ENCODE results near the gene FRMPD4. TPM values are rescaled to one million over a fixed set of nuclear protein-coding genes. Genes with fewer than 3 reads are reported as not detected.

FRMPD4 gene
- total RNA-seq, 1 donor from 2014 or later, result not detected

- H3K4me3 Mint-ChIP-seq (ENCODE audit: low read depth), result no peak overlapping the region
- intact Hi-C loops (cut with micrococcal nuclease), result no loop called here
- H3K4me1 Mint-ChIP-seq (ENCODE audit: low read depth), result no peaks in the 10 kb centered on the region
- peaks cover 2% of the 10 kb centered on the region for H3K27me3 Mint-ChIP-seq (ENCODE audit: low read depth)
- DNase-seq (ENCODE audit: low spot score), result no peak
- H3K36me3 Mint-ChIP-seq (ENCODE audit: low read depth), result no peaks in the 10 kb centered on the region
- no peak overlapping the region for H3K27ac Mint-ChIP-seq
- no peaks in the 10 kb centered on the region for H3K9me3 Mint-ChIP-seq
Observed at GRCh38 chrX:12563121-12563520, 424.8 kb downstream of the FRMPD4 start.

- intact Hi-C loops (cut with micrococcal nuclease), result no loop called here
- Mint-ChIP-seq H3K9me3 (no peaks in the 10 kb centered on the region), H3K27ac (no peak overlapping the region), H3K27me3 (ENCODE audit: low read depth) (peaks cover 2% of the 10 kb centered on the region), H3K4me3 (ENCODE audit: low read depth) (no peak overlapping the region), H3K4me1 (ENCODE audit: low read depth) (no peaks in the 10 kb centered on the region), H3K36me3 (ENCODE audit: low read depth) (no peaks in the 10 kb centered on the region)
- DNase-seq (ENCODE audit: low spot score), result no peak
Observed at GRCh38 chrX:12564221-12564620, 425.9 kb downstream of the FRMPD4 start.

- intact Hi-C loops (cut with micrococcal nuclease), result no loop called here
- Mint-ChIP-seq H3K27me3 (ENCODE audit: low read depth) (peaks cover 4% of the 10 kb centered on the region), H3K9me3 (no peaks in the 10 kb centered on the region), H3K27ac (no peak overlapping the region), H3K4me1 (ENCODE audit: low read depth) (no peaks in the 10 kb centered on the region), H3K36me3 (ENCODE audit: low read depth) (no peaks in the 10 kb centered on the region), H3K4me3 (ENCODE audit: low read depth) (no peak overlapping the region)
- no peak for DNase-seq (ENCODE audit: low spot score)
Observed at GRCh38 chrX:12567857-12568256, 429.6 kb downstream of the FRMPD4 start.

GRCh38 chrX:12570859-12571501 is 432.7 kb downstream of the FRMPD4 start:
- intact Hi-C loops (cut with micrococcal nuclease), result no loop called here
- peaks cover 4% of the 10 kb centered on the region for H3K27me3 Mint-ChIP-seq (ENCODE audit: low read depth)
- H3K4me1 Mint-ChIP-seq (ENCODE audit: low read depth), result no peaks in the 10 kb centered on the region
- no peak for DNase-seq (ENCODE audit: low spot score)
- H3K36me3 Mint-ChIP-seq (ENCODE audit: low read depth), result no peaks in the 10 kb centered on the region
- no peaks in the 10 kb centered on the region for H3K9me3 Mint-ChIP-seq
- no peak overlapping the region for H3K27ac Mint-ChIP-seq
- no peak overlapping the region for H3K4me3 Mint-ChIP-seq (ENCODE audit: low read depth)

- no peak overlapping the region for H3K4me3 Mint-ChIP-seq (ENCODE audit: low read depth)
- H3K27me3 Mint-ChIP-seq (ENCODE audit: low read depth), result peaks cover 2% of the 10 kb centered on the region
- no peak for DNase-seq (ENCODE audit: low spot score)
- no peak overlapping the region for H3K27ac Mint-ChIP-seq
- H3K4me1 Mint-ChIP-seq (ENCODE audit: low read depth), result no peaks in the 10 kb centered on the region
- H3K36me3 Mint-ChIP-seq (ENCODE audit: low read depth), result no peaks in the 10 kb centered on the region
- no peaks in the 10 kb centered on the region for H3K9me3 Mint-ChIP-seq
- intact Hi-C loops (cut with micrococcal nuclease), result no loop called here
Observed at GRCh38 chrX:12579311-12579710, 441.0 kb downstream of the FRMPD4 start.

GRCh38 chrX:12580548-12580947 is 442.3 kb downstream of the FRMPD4 start:
- no peak overlapping the region for H3K4me3 Mint-ChIP-seq (ENCODE audit: low read depth)
- no peak for DNase-seq (ENCODE audit: low spot score)
- H3K36me3 Mint-ChIP-seq (ENCODE audit: low read depth), result no peaks in the 10 kb centered on the region
- peaks cover 2% of the 10 kb centered on the region for H3K27me3 Mint-ChIP-seq (ENCODE audit: low read depth)
- H3K27ac Mint-ChIP-seq, result no peak overlapping the region
- intact Hi-C loops (cut with micrococcal nuclease), result no loop called here
- H3K4me1 Mint-ChIP-seq (ENCODE audit: low read depth), result no peaks in the 10 kb centered on the region
- no peaks in the 10 kb centered on the region for H3K9me3 Mint-ChIP-seq

- Mint-ChIP-seq H3K4me1 (ENCODE audit: low read depth) (no peaks in the 10 kb centered on the region), H3K36me3 (ENCODE audit: low read depth) (no peaks in the 10 kb centered on the region), H3K9me3 (no peaks in the 10 kb centered on the region), H3K27me3 (ENCODE audit: low read depth) (peaks cover 2% of the 10 kb centered on the region), H3K4me3 (ENCODE audit: low read depth) (no peak overlapping the region), H3K27ac (no peak overlapping the region)
- intact Hi-C loops (cut with micrococcal nuclease), result no loop called here
- DNase-seq (ENCODE audit: low spot score), result no peak
Observed at GRCh38 chrX:12581546-12581945, 443.3 kb downstream of the FRMPD4 start.

GRCh38 chrX:12582649-12583048 is 444.4 kb downstream of the FRMPD4 start:
- H3K27me3 Mint-ChIP-seq (ENCODE audit: low read depth), result peaks cover 2% of the 10 kb centered on the region
- H3K4me3 Mint-ChIP-seq (ENCODE audit: low read depth), result no peak overlapping the region
- no peaks in the 10 kb centered on the region for H3K4me1 Mint-ChIP-seq (ENCODE audit: low read depth)
- DNase-seq (ENCODE audit: low spot score), result no peak
- intact Hi-C loops (cut with micrococcal nuclease), result no loop called here
- H3K9me3 Mint-ChIP-seq, result no peaks in the 10 kb centered on the region
- no peaks in the 10 kb centered on the region for H3K36me3 Mint-ChIP-seq (ENCODE audit: low read depth)
- no peak overlapping the region for H3K27ac Mint-ChIP-seq

GRCh38 chrX:12583543-12583942 is 445.3 kb downstream of the FRMPD4 start:
- Mint-ChIP-seq H3K27ac (no peak overlapping the region), H3K27me3 (ENCODE audit: low read depth) (peaks cover 2% of the 10 kb centered on the region), H3K4me3 (ENCODE audit: low read depth) (no peak overlapping the region), H3K36me3 (ENCODE audit: low read depth) (no peaks in the 10 kb centered on the region), H3K4me1 (ENCODE audit: low read depth) (no peaks in the 10 kb centered on the region), H3K9me3 (no peaks in the 10 kb centered on the region)
- no peak for DNase-seq (ENCODE audit: low spot score)
- intact Hi-C loops (cut with micrococcal nuclease), result no loop called here

GRCh38 chrX:12595720-12596119 is 457.4 kb downstream of the FRMPD4 start:
- Mint-ChIP-seq H3K27me3 (ENCODE audit: low read depth) (no peaks in the 10 kb centered on the region), H3K4me3 (ENCODE audit: low read depth) (no peak overlapping the region), H3K4me1 (ENCODE audit: low read depth) (no peaks in the 10 kb centered on the region), H3K9me3 (no peaks in the 10 kb centered on the region), H3K27ac (no peak overlapping the region), H3K36me3 (ENCODE audit: low read depth) (no peaks in the 10 kb centered on the region)
- intact Hi-C loops (cut with micrococcal nuclease), result no loop called here
- no peak for DNase-seq (ENCODE audit: low spot score)

GRCh38 chrX:12610079-12610478 is 471.8 kb downstream of the FRMPD4 start:
- Mint-ChIP-seq H3K27ac (no peak overlapping the region), H3K9me3 (no peaks in the 10 kb centered on the region), H3K4me1 (ENCODE audit: low read depth) (no peaks in the 10 kb centered on the region), H3K27me3 (ENCODE audit: low read depth) (no peaks in the 10 kb centered on the region), H3K36me3 (ENCODE audit: low read depth) (no peaks in the 10 kb centered on the region), H3K4me3 (ENCODE audit: low read depth) (no peak overlapping the region)
- intact Hi-C loops (cut with micrococcal nuclease), result no loop called here
- DNase-seq (ENCODE audit: low spot score), result no peak

GRCh38 chrX:12611471-12611870 is 473.2 kb downstream of the FRMPD4 start:
- Mint-ChIP-seq H3K4me1 (ENCODE audit: low read depth) (no peaks in the 10 kb centered on the region), H3K4me3 (ENCODE audit: low read depth) (no peak overlapping the region), H3K27me3 (ENCODE audit: low read depth) (no peaks in the 10 kb centered on the region), H3K27ac (no peak overlapping the region), H3K9me3 (no peaks in the 10 kb centered on the region), H3K36me3 (ENCODE audit: low read depth) (no peaks in the 10 kb centered on the region)
- no peak for DNase-seq (ENCODE audit: low spot score)
- intact Hi-C loops (cut with micrococcal nuclease), result no loop called here

GRCh38 chrX:12614266-12614665 is 476.0 kb downstream of the FRMPD4 start:
- Mint-ChIP-seq H3K4me3 (ENCODE audit: low read depth) (no peak overlapping the region), H3K9me3 (no peaks in the 10 kb centered on the region), H3K36me3 (ENCODE audit: low read depth) (no peaks in the 10 kb centered on the region), H3K27me3 (ENCODE audit: low read depth) (no peaks in the 10 kb centered on the region), H3K4me1 (ENCODE audit: low read depth) (no peaks in the 10 kb centered on the region), H3K27ac (no peak overlapping the region)
- intact Hi-C loops (cut with micrococcal nuclease), result no loop called here
- no peak for DNase-seq (ENCODE audit: low spot score)

- Mint-ChIP-seq H3K27me3 (ENCODE audit: low read depth) (no peaks in the 10 kb centered on the region), H3K27ac (no peak overlapping the region), H3K9me3 (no peaks in the 10 kb centered on the region), H3K36me3 (ENCODE audit: low read depth) (no peaks in the 10 kb centered on the region), H3K4me3 (ENCODE audit: low read depth) (no peak overlapping the region), H3K4me1 (ENCODE audit: low read depth) (no peaks in the 10 kb centered on the region)
- intact Hi-C loops (cut with micrococcal nuclease), result no loop called here
- DNase-seq (ENCODE audit: low spot score), result no peak
Observed at GRCh38 chrX:12615061-12615460, 476.8 kb downstream of the FRMPD4 start.

Measured in activated T-helper 2 cell treated with anti-CD3 and anti-CD28 coated beads, Interferon-gamma antibody, Interleukin-2, Interleukin-4, amounts not matched to agents 10 μg/mL and 5 μg/mL and 100 μg/mL, durations not matched to agents 14 hours and 24 hours and 36 hours (primary cell).